GM18507 (cell line): ENCODE measurements around the gene SMYD5.

Experiments
- DNase-seq: peaks from one replicate; pipeline ENCODE4 v3.0.0; 2011; ENCODE audit warnings: low read depth; ENCODE audit not compliant: insufficient read length; ENCODE audit errors: extremely low spot score
- FAIRE-seq: peaks from 2 replicates; lab custom pipeline; 2011; peaks lifted over from hg19 to GRCh38; lab: Jason Lieb, UNC

SMYD5 gene

DNA sequence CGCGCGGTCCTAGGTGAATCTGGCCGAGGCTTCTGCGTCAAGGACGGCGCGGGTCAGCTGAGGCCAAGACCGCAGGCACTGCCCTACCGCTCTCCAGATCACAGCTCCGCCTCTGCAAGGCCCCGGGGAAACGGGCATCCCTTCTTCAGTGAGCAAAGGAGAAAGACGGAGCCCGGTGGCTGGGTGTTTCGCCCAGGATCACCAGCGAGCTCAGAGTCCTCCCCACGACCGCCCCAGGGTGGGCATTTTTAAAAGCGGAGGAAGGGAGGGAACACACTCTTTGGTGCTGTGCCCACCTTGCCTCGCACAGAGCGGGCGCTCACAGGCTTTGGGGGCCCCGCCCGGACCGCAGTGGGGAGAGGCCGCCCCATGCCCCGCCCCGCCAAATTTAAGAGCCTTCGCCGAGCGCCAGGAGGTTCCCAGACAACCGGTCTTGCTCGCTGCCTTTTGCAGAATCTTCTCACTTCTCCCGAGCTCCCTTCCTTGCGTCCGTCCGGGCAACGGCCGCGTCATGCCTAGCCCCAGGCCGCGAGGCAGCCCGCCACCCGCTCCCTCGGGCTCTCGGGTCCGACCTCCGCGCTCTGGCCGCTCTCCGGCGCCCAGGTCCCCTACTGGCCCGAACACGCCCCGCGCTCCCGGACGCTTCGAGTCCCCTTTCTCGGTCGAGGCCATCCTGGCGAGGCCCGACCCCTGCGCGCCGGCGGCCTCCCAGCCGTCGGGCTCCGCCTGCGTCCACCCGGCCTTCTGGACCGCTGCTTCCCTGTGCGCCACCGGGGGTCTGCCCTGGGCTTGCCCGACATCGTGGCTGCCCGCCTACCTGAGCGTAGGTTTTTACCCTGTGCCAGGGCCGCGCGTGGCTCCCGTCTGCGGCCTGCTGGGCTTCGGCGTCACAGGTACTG lies 11.6 kb upstream of the SMYD5 start, which contains the start of gene NOTO:
NOTO (plus strand) TSS at position 419 of the 899 bp plus-strand sequence; CDS start at position 512, 93 bp downstream.
- FAIRE-seq (no peak), DNase-seq (no peak)

GRCh38 chr2:73203055-73203681 lies 10.9 kb upstream of the SMYD5 start:
- DNase-seq, result no peak
- FAIRE-seq, result no peak

DNA sequence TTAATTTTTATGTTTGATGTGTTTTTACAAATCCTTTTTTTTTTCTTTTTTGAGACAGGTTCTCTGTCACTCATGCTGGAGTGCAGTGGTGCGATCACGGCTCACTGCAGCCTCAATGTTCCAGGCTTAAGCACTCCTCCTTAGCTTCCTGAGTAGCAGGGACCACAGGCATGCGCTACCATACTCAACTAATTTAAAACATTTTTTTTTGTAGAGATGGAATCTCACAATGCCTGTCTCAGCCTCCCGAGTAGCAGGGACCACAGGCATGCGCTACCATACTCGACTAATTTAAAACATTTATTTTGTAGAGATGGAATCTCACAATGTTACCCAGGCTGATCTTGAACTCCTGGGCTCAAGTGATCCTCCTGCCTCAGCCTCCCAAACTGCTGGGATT lies 8.4 kb upstream of the SMYD5 start:
- FAIRE-seq (no peak), DNase-seq (no peak)

DNA sequence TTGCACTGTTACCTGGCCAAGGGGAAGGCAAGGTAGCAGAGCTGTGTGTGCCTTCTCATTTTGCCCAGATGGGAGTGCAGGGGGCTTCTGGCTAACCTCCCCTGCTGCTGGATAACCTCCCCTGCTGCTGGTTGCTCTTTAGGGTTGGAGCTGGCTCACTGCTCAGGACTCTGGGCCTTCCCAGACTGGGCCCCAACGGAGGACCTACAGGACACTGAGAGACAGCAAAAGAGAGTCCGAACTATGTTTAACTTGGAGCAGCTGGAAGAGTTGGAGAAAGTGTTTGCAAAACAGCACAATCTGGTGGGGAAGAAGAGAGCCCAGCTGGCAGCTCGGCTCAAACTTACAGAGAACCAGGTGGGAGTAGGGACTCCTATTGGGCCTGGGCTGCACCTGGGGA lies 5.8 kb upstream of the SMYD5 start:
- DNase-seq, result no peak
- FAIRE-seq, result no peak

- FAIRE-seq (no peak), DNase-seq (no peak)
Measured at GRCh38 chr2:73210019-73210418, 4.0 kb upstream of the SMYD5 start.

DNA sequence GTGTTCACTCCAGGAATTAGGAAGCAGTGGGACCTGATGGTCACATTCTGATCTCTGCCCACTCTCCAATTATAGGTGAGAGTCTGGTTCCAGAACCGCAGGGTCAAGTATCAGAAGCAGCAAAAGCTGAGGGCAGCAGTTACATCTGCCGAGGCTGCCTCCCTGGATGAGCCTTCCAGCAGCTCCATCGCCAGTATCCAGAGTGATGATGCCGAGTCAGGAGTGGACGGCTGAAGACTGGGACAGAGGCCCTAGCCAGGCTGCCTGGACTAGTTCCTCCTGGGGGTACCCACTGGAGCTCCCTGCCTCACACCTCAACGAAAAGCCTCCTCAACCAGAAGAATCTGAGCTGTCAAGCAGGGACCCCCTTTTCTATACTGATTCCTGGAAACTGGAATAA lies 3.3 kb upstream of the SMYD5 start:
- no peak for DNase-seq

GRCh38 chr2:73212098-73212447 lies 2.0 kb upstream of the SMYD5 start:
- FAIRE-seq, result no peak
- DNase-seq, result no peak

More for the DNA sequence above, 3.3 kb upstream of the SMYD5 start:
- no peak for FAIRE-seq

DNA sequence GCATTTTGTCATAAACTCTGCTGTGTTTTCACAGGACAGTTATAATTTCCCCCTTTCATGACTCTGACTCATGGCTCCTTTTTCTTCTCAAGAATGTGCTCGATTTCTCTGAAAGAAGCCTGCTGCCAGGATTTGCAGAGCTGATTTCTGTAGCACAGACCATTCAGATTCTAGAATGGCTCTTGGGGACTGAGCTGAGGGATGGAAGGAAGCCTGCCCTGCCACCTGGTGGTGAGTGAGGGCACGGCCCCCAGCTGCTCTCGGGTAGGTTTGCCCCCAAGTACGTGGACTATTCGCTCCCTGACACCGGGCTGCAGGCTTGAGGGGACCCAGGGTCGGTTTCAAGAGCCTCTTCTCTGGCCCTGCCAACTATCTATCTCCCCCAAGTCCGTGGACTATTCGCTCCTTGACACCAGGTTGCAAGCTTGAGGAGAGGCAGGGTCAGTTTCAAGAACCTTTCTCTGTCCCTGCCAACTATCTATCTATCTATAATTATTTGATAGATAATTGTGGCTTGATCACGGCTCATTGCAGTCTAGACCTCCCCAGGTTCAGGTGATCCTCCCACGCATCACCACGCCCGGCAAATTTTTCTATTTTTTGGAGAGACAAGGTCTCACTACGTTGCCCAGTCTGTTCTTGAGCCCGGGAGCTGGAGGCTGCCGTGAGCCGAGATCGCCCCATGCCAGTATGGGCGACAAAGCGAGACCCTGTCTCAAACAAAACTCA lies 1.4 kb upstream of the SMYD5 start:
- peak; percentile 50 for DNase-seq
- peak; percentile 53 for FAIRE-seq

- DNase-seq, result no peak
- no peak for FAIRE-seq
Measured at GRCh38 chr2:73215254-73215653, 1.2 kb downstream of the SMYD5 start.

- FAIRE-seq (no peak), DNase-seq (no peak)
Measured at GRCh38 chr2:73217160-73217559, 3.1 kb downstream of the SMYD5 start.

GRCh38 chr2:73217826-73218225 lies 3.8 kb downstream of the SMYD5 start:
- no peak for DNase-seq
- no peak for FAIRE-seq

DNA sequence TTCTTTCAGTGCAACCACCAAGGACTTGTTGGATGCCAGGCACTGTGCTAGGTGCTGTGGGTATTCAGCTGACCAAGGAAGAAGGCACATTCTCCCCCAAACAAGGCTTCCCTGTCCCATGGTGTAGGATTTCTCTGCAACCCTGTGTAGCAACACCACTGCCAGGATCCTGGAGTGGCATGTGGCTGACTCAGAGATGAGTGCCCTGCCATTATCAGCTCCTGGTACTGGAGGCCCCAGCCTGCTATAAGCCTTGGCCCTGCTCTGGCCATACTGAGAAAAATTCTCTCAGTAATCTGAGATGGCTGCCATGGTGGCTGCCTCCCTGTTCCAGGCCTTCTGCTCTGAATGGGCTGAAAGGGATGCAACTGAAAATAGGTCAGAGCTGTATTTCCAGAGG lies 4.3 kb downstream of the SMYD5 start:
- no peak for DNase-seq
- FAIRE-seq, result no peak

- DNase-seq (no peak), FAIRE-seq (no peak)
Measured at GRCh38 chr2:73223821-73224220, 9.8 kb downstream of the SMYD5 start.

DNA sequence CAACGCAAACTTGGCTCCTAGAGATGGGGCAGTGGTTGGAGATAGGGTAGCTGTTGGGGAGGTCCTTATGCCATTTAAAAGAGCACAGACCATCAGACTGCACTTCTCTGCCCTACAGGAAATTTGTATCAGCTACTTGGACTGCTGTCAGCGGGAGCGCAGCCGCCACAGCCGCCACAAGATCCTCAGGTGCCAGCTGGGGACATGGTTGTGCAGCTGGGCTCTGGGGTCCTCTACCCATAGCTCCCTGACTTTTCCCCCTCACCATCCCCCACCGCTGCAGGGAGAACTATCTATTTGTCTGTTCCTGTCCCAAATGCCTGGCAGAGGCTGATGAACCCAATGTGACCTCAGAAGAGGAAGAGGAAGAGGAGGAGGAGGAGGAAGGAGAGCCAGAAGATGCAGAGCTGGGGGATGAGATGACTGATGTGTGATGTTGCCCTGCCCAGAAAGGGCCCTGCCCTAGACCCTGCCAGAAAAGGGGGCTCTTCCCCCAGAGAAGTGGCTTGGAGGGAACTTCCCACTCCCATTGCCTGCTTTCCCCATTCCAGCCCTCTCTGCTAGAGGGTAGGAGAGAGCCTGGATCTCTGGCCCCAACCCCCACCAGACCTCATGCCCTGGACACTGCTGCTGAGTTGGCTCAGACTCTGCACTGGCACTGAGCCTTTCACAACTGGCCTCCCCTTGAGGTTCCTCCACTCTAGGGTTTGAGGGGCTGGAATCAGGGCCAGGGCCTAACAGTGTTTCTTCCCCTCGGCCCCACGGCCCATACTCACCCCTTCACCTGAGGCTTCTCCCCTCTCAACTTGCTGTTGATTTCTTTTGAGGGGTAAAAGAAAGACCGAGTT lies 11.7 kb downstream of the SMYD5 start:
- DNase-seq, result no peak
- no peak for FAIRE-seq

- DNase-seq, result no peak
Measured at GRCh38 chr2:73227086-73227485, 13.0 kb downstream of the SMYD5 start.

DNA sequence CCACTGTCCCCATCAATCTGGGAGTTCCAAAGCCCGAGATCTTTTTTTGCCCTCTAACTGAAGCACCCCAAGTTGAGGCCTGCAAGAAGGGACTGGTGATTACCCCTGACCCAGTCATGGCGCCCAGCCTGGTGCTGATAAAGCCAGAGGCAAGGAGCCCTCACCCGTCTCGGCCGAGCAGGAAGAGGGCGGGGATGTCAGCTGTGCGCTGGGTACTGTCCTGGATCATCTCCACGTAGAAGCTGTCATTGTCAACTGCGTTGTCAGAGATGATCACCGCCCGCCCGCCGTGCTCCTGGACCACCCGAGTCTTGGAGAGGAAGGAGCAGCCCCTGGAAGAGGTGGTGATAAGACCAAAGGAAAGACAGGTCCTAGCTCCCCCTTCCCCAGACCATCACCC lies 14.6 kb downstream of the SMYD5 start:
- no peak for DNase-seq
- FAIRE-seq, result no peak

More at GRCh38 chr2:73227086-73227485, 13.0 kb downstream of the SMYD5 start:
- no peak for FAIRE-seq

DNA sequence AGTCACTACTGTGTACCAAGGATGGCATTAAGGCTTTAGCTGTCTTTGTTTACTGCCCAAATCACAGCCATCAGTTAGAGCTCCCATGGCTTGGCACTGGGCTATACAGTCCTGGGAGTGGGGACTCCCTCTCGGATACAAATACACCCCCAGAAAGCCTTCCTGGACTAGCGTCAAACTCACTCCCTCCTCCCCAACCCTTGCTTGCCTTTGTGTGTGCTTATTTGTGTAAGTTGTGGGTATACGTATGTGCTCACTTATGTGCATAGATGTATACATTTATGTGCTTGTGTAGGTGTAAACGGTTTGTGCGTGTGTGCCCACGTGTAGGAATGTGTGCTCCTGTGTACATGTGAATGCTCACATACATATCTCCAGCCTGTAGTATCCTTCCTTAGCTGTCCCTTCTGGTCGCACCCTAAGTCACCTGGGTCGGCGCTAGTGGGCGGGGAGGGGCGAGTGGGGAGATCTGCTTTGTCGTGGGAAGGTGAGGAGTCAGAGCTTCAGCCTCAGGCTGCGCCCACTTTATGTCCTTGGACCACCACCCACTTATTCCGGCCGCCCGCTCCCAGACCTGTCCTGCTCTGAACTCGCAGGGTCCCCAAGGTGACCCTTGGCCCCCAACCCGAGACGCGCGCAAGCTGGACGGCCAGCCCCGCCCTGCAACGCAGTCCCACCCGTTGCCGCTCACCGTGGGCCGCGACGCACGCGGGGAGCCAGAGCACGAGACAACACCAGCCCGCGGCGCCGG lies 18.5 kb downstream of the SMYD5 start:
- FAIRE-seq (no peak), DNase-seq (no peak)

DNA sequence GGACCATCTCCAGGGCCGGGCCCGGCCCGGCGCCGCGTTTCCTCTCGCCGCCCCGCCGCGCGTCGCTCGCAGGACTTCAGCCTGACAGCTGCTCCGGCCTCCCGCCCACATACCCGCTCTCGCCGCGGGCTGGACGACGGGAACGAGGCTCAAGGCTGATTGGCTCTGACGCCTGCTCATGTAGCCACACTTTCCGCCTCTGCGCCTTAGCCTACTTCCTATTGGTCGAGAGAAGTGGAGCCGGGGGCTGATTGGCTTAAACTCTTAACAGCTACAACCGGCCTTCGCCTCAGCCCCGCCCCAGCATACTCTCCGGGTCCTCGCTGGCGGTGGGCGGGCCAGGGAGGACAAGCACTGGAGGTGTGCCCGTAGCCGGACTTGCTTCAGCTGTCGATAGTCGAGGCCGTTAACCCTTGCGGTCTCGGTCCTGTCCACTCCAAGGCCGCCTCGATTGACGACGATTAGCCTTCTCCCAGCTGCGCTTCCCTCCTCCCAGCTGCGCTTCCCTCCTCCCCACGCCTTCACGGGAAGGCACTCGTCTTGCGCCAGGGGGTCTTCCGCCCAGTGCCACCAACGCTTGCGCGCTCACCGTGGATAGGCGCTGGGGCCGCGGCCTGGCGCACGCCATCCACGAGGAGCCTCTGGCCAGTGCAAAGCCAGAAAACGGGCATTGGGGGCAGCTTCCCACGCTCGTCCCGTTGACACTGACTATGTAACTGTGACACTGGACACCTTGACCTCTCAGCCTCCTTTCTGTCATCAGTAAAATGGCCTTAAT lies 19.3 kb downstream of the SMYD5 start, which contains the start of gene PRADC1:
PRADC1 (minus strand) TSS at position 86 of the 778 bp plus-strand sequence; CDS start at position 7, 79 bp downstream.
- peak; percentile 97 for DNase-seq

More for the DNA sequence above, 19.3 kb downstream of the SMYD5 start, which contains the start of gene PRADC1:
- peak; percentile 93 for FAIRE-seq
